ENCODE results near the gene FOXO3.
A peak's percentile ranks its signal among the peaks of the same experiment; 100 is the strongest.

DNA sequence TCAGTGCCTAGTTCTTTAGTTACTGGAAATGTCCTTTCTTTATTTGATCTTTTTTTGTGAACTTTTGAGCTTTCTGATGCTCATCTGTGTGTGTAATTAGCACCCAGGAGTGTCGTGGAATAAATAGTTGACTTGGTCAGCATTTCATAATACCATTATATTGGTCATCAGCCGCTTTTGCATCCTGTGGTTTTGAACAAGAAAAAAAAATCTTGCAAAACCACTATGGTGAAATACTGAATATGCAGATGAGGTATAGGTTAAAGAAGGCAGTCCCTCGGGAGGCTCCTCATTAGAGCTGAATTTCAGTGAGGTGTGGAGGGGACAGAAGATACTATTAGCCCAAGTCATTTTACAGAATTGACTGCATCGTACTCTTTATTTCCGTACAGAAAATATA, 90.1 kb downstream of the FOXO3 start:
- 0 out of 2 replicates have a peak, but pooled peaks have one; percentile 51 for TF ChIP-seq EZH2phosphoT487 (IDR thresholded peaks at IDR 0.05; ENCODE audit: insufficient read depth, low read depth)
- no peak for TF ChIP-seq EZH2 (IDR thresholded peaks at IDR 0.05; ENCODE audit: insufficient read depth, poor library complexity, severe bottlenecking)

Data from GM23248 (cell line).